ENCODE data around the gene ALDH3B1.
"Not testable (repeated sequence)": the region's sequence is repeated elsewhere in the genome, so short reads cannot be mapped to it uniquely, and the experiment has no call there.

The ALDH3B1 gene

GRCh38 chr11:68010090-68011041 lies at the start of gene ALDH3B1:
Gene ALDH3B1 (plus strand): TSS chr11:68010327. CDS start chr11:68015298, 4,971 bp downstream.
- no peak for DNase-seq

- not testable (repeated sequence) for DNase-seq
Observed at GRCh38 chr11:67963217-67963616, 46.9 kb upstream of the ALDH3B1 start.

GRCh38 chr11:67963879-67964278 lies 46.2 kb upstream of the ALDH3B1 start:
- DNase-seq = not testable (repeated sequence)

- DNase-seq = not testable (repeated sequence)
Observed at GRCh38 chr11:67964746-67965145, 45.4 kb upstream of the ALDH3B1 start.

- not testable (repeated sequence) for DNase-seq
Observed at GRCh38 chr11:67965830-67966348, 44.2 kb upstream of the ALDH3B1 start.

GRCh38 chr11:67974746-67975145 lies 35.4 kb upstream of the ALDH3B1 start:
- DNase-seq = not testable (repeated sequence)

- DNase-seq = not testable (repeated sequence)
Observed at GRCh38 chr11:67978766-67979418, 31.2 kb upstream of the ALDH3B1 start.

- DNase-seq = not testable (repeated sequence)
Observed at GRCh38 chr11:67981226-67981625, 28.9 kb upstream of the ALDH3B1 start.

GRCh38 chr11:67982255-67982857 lies 27.8 kb upstream of the ALDH3B1 start:
- not testable (repeated sequence) for DNase-seq

- peak; percentile 3 for DNase-seq
Observed at GRCh38 chr11:67983951-67984350, 26.2 kb upstream of the ALDH3B1 start.

- DNase-seq = not testable (repeated sequence)
Observed at GRCh38 chr11:67985302-67985701, 24.8 kb upstream of the ALDH3B1 start.

- DNase-seq = not testable (repeated sequence)
Observed at GRCh38 chr11:67990546-67991346, 19.4 kb upstream of the ALDH3B1 start.

GRCh38 chr11:67991347-67992121 lies 18.6 kb upstream of the ALDH3B1 start:
- not testable (repeated sequence) for DNase-seq

- DNase-seq = peak; percentile 18
Observed at GRCh38 chr11:67993821-67994220, 16.3 kb upstream of the ALDH3B1 start.

GRCh38 chr11:67994387-67994786 lies 15.7 kb upstream of the ALDH3B1 start:
- DNase-seq = not testable (repeated sequence)

- DNase-seq = not testable (repeated sequence)
Observed at GRCh38 chr11:67995129-67995528, 15.0 kb upstream of the ALDH3B1 start.

GRCh38 chr11:67995579-67995978 lies 14.5 kb upstream of the ALDH3B1 start:
- DNase-seq = not testable (repeated sequence)

- DNase-seq = no peak
Observed at GRCh38 chr11:67996051-67996450, 14.1 kb upstream of the ALDH3B1 start.

GRCh38 chr11:67996622-67997474 lies 13.3 kb upstream of the ALDH3B1 start:
- DNase-seq = no peak

- DNase-seq = no peak
Observed at GRCh38 chr11:67997475-67997921, 12.6 kb upstream of the ALDH3B1 start.

Data from NCI-H345 (cell line).